IgD-negative memory B cell (primary cell): ENCODE results near the gene NRXN2. TPM values are rescaled to one million over a fixed set of nuclear protein-coding genes. Genes with fewer than 3 reads are reported as not detected.

Experiments
- H3K27ac Mint-ChIP-seq, 3 donors: one replicate each; pipeline ENCODE4 v1.8.0; 2020 to 2022; ENCODE audit warnings: mild to moderate bottlenecking in 3 of 3, mixed read lengths in 3 of 3, moderate library complexity in 1 of 3
- H3K27me3 Mint-ChIP-seq: one replicate; pipeline ENCODE4 v1.8.0; 2021; ENCODE audit warnings: mixed read lengths
- H3K36me3 Mint-ChIP-seq: one replicate; pipeline ENCODE4 v1.8.0; 2020; ENCODE audit warnings: mild to moderate bottlenecking, mixed read lengths
- H3K4me1 Mint-ChIP-seq, 3 donors: one replicate each; pipeline ENCODE4 v1.8.0; 2020 to 2022; ENCODE audit warnings: mixed read lengths in 3 of 3, mild to moderate bottlenecking in 1 of 3
- H3K4me3 Mint-ChIP-seq, 4 donors: one replicate each; pipeline ENCODE4 v1.8.0; 2020 to 2022; ENCODE audit warnings: mild to moderate bottlenecking in 4 of 4, mixed read lengths in 4 of 4, moderate library complexity in 3 of 4
- H3K9me3 Mint-ChIP-seq, 3 donors: one replicate each; pipeline ENCODE4 v1.8.0; 2020 to 2021; ENCODE audit warnings: mixed read lengths in 3 of 3, mild to moderate bottlenecking in 1 of 3
- polyA plus RNA-seq: library from polyadenylated mRNA; unstranded; fragments of 300-500 nt; fragmentation: Illumina TruSeq; gene quantifications from one replicate; pipeline ENCODE4 v1.2.3, GENCODE V29; 2021

The NRXN2 gene
- polyA plus RNA-seq, result not detected

DNA sequence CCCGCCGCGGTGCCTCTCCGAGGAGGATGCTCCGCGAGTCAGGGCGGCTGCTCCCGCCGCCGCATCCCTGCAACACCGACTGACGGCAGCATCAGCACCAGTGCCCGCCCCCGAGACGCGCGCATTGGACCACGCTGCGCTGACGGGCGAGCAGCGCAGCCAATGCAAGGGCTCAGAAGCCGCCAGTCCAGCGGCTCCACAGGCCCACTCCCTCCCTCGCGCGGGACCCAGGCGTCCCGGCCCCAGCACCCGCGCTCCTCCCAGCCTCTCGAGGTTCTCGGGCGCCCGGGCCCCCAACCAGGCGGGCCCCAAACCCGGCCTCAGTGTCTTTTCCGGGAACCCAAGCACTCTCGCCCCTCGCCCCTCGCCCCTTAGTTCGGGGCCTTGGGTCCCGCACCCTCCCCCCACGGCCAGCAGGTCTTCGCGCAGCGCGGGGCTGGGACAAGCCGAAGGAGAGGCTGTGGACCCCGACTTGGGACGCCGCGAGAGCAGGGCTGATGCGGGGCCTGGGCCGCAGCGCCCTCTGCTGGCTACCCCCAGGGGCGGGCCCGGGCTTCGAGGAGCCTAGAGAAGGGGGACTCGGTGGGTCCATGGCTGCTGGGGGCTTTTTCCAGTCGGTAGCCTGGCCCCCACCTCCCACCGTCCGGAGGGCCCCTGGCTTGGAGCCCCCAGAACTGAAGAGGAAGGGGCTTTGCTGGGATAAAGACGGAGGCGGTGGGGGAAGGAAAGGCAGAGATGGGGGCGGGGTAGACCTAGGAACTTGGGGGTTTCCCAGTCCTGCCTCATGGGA is at the start of gene NRXN2:
TSS of gene NRXN2 (minus strand) at position 81 of the 790 bp plus-strand sequence. CDS start 9,498 bp downstream, outside the sequence.
- H3K9me3 Mint-ChIP-seq, result no peaks in the 10 kb centered on the region
- peaks cover 24% of the 10 kb centered on the region for H3K27me3 Mint-ChIP-seq

GRCh38 chr11:64772303-64773018 is 49.5 kb upstream of the NRXN2 start:
- peak overlapping the region; percentile 89 to 96 (median 89) for H3K27ac Mint-ChIP-seq
- peak overlapping the region; percentile 61 to 85 (median 79) for H3K4me3 Mint-ChIP-seq
- no peaks in the 10 kb centered on the region for H3K27me3 Mint-ChIP-seq
- peaks cover 45 to 78% (median 62%) of the 10 kb centered on the region in 3 donors for H3K4me1 Mint-ChIP-seq
- H3K36me3 Mint-ChIP-seq, result peaks cover 14% of the 10 kb centered on the region
- no peaks in the 10 kb centered on the region for H3K9me3 Mint-ChIP-seq

More for the DNA sequence above, at the start of gene NRXN2:
- peaks cover 7 to 16% (median 15%) of the 10 kb centered on the region in 3 donors for H3K4me1 Mint-ChIP-seq
- peak within 1 kb of the TSS in 2 of 3 donors; percentile 32 to 61 for H3K27ac Mint-ChIP-seq
- H3K4me3 Mint-ChIP-seq, result peak within 1 kb of the TSS; percentile 63 to 79 (median 76)
- peaks cover 2% of the 10 kb centered on the region for H3K36me3 Mint-ChIP-seq

- Mint-ChIP-seq H3K27ac (peak overlapping the region; percentile 89 to 96 (median 89)), H3K4me1 (peaks cover 39 to 77% (median 60%) of the 10 kb centered on the region in 3 donors), H3K9me3 (no peaks in the 10 kb centered on the region), H3K4me3 (peak overlapping the region; percentile 61 to 85 (median 79)), H3K36me3 (peaks cover 14% of the 10 kb centered on the region), H3K27me3 (no peaks in the 10 kb centered on the region)
Measured at GRCh38 chr11:64771861-64772260, 48.9 kb upstream of the NRXN2 start.

- peak overlapping the region in 3 of 4 donors; percentile 32 to 61 (median 57) for H3K4me3 Mint-ChIP-seq
- no peaks in the 10 kb centered on the region for H3K9me3 Mint-ChIP-seq
- peaks cover 34 to 62% (median 50%) of the 10 kb centered on the region in 3 donors for H3K4me1 Mint-ChIP-seq
- H3K36me3 Mint-ChIP-seq, result peaks cover 14% of the 10 kb centered on the region
- H3K27ac Mint-ChIP-seq, result peak overlapping the region in 1 of 3 donors; percentile 89
- no peaks in the 10 kb centered on the region for H3K27me3 Mint-ChIP-seq
Measured at GRCh38 chr11:64770120-64770519, 47.1 kb upstream of the NRXN2 start.

DNA sequence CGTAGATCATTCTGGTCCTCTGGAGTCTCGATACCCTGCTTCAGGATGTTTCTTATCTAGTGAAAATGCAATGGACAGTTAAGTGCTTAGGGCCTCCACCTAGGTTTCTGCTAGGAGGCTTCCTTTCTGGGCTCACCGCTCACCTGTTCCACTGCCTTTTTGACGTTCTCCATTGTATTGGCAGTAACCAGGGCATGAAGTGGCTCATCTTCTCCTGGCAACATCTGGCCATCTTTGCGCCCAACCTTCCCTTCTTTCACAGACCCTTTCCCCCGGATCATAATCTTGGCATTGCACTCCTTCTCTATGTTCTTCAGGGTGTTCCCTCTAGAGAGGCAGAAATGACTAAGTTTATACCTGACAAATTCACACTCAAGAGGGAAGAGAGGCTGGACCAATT is 46.3 kb upstream of the NRXN2 start:
- peak overlapping the region; percentile 34 to 96 (median 89) for H3K27ac Mint-ChIP-seq
- H3K4me1 Mint-ChIP-seq, result peaks cover 41 to 64% (median 53%) of the 10 kb centered on the region in 3 donors
- H3K36me3 Mint-ChIP-seq, result peaks cover 18% of the 10 kb centered on the region
- no peaks in the 10 kb centered on the region for H3K27me3 Mint-ChIP-seq
- H3K9me3 Mint-ChIP-seq, result no peaks in the 10 kb centered on the region
- H3K4me3 Mint-ChIP-seq, result peak overlapping the region in 2 of 4 donors; percentile 66 to 75

- H3K4me3 Mint-ChIP-seq, result peak overlapping the region in 2 of 4 donors; percentile 23 to 75
- peaks cover 18% of the 10 kb centered on the region for H3K36me3 Mint-ChIP-seq
- H3K4me1 Mint-ChIP-seq, result peaks cover 42 to 63% (median 55%) of the 10 kb centered on the region in 3 donors
- H3K9me3 Mint-ChIP-seq, result no peaks in the 10 kb centered on the region
- no peaks in the 10 kb centered on the region for H3K27me3 Mint-ChIP-seq
- peak overlapping the region in 2 of 3 donors; percentile 89 to 95 for H3K27ac Mint-ChIP-seq
Measured at GRCh38 chr11:64768300-64768694, 45.3 kb upstream of the NRXN2 start.

DNA sequence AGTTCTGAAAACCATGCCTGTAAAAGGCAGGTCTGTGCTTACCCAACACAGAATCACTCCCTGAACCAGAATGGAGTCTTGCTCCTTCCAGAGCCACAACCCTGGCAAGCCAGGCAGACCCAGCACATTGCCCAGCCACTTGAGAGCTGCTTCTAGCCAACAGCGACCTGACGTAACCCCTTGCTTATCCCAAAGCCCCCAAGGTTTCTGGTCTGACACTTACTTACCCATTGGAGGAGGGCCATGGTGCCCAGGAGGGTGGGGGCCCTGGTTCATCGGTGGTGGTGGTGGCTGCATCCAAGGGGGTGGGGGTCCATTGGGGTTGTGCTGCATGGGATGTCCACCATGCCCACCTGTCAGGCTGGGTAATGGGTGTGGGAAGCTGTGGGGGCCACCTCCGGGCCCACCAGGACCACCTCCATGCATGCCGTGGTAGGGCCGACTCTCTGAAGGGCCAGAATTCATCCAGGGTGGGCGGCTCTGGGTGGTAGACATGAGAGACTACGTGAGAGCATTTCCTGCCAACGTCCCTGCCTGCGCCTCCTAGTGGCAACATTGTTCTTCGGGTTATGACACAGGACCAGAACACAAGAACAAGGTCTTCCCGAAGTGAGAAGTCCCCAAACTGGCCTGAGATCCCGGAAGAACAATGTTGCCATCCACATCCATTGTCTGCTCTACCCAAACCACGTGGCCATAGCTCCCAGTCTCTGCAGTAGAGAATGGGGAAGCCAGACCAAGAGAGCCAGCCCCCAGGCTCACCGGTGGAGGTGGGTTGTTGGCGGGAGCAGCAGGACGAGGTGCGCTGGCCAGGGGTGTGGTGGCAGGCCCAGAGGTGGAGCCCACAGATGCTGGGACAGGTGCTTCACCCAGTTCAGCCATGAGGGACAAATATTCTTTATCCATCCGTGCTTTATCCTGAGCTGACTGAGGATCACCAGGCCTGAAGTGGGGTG is 44.6 kb upstream of the NRXN2 start:
- Mint-ChIP-seq H3K36me3 (peaks cover 20% of the 10 kb centered on the region), H3K4me1 (peaks cover 46 to 62% (median 55%) of the 10 kb centered on the region in 3 donors), H3K9me3 (no peaks in the 10 kb centered on the region), H3K27ac (peak overlapping the region; percentile 89 to 95 (median 90)), H3K27me3 (no peaks in the 10 kb centered on the region), H3K4me3 (peak overlapping the region in 3 of 4 donors; percentile 32 to 86 (median 75))

DNA sequence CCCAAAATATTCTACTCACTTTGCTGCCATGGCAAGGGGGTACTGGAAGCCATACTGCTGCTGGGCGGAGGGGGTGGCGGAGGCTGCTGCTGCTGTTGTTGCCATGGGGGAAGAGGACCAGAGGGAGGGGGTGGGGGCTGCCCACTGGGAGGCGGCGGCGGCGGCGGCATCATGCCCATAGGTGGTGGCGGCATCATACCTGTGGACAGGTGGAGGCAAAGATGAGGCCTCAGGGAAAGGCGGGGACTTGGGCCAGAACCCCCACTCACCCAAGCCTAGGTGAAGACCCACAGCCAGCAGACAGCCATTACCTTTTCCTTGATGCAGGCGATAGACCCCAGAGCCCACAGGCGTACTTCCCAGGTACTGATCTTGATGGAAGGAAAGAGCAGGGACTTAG is 43.9 kb upstream of the NRXN2 start:
- H3K9me3 Mint-ChIP-seq, result no peaks in the 10 kb centered on the region
- peaks cover 46 to 63% (median 54%) of the 10 kb centered on the region in 3 donors for H3K4me1 Mint-ChIP-seq
- peaks cover 17% of the 10 kb centered on the region for H3K36me3 Mint-ChIP-seq
- peak overlapping the region in 2 of 3 donors; percentile 95 to 99 for H3K27ac Mint-ChIP-seq
- H3K27me3 Mint-ChIP-seq, result peaks cover 3% of the 10 kb centered on the region
- H3K4me3 Mint-ChIP-seq, result peak overlapping the region in 2 of 4 donors; percentile 75 to 86

DNA sequence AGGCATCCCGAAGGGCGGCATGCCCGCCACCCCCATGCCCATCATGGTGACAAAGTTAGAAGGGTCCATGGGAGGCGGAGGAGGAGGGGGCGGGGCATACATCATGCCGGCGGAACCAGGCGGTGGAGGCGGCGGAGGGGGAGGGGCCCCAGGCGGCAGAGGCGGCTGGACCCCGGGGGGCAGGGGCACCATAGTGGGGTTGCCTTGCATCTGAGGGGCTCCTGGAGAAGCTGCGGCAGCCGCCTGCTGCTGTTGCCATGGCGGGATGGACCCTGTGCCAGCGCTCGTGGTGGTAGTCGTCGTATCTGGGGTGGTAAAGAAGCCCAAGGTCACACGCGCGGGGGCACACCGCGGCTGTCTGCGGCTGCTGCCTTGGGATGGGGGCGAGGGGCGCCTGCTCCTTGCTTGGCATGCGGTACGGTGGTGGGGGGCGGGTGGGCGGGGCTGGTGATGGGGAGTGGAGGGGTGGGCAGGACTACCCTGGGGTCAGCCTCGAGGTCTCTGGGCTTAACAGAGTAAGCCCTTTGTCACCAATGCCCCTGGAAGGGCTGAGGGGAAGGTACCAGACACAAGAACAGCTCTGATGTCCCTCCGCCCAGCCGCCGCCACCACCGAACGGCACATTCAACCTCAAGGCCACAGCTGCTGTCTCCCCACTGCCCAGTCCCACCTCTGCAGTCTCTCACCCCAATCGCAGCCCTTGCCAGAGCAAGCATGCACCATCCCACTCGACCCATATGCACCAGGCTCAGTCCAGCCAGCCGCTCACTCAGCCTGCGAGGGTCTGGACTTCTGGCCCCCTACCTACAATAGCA is 43.1 kb upstream of the NRXN2 start:
- Mint-ChIP-seq H3K27ac (peak overlapping the region; percentile 89 to 99 (median 96)), H3K4me1 (peaks cover 45 to 59% (median 47%) of the 10 kb centered on the region in 3 donors), H3K36me3 (peaks cover 17% of the 10 kb centered on the region), H3K4me3 (peak overlapping the region in 3 of 4 donors; percentile 52 to 90 (median 65)), H3K9me3 (no peaks in the 10 kb centered on the region), H3K27me3 (peaks cover 3% of the 10 kb centered on the region)

DNA sequence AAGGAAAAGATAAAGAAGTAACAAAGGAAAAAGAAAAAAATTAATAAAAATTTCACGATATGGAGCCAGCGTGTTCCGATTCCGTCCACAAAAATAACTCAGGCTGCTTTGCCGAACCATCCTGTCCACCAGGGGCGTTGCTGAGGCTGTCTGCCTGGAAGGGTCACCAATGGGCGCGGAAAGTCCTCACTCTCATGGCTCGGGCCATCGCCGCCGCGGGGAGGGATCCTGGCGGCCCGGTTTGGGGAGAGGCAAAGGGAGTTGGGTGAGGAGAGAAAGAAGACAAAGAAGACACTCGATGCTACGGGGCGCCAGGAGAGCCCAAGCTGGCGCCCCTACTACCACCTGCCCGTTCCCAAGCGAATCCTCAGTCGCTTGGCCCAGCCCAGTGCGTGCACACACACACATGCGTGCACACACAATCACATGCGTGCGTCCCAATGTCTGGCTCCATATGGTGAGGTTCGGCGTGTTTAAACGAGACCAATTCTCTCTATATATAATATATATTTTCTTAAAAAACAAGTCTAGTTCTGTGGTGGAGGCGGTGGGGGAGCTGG is 42.4 kb upstream of the NRXN2 start:
- H3K27ac Mint-ChIP-seq, result peak overlapping the region; percentile 95 to 99 (median 96)
- H3K9me3 Mint-ChIP-seq, result no peaks in the 10 kb centered on the region
- H3K4me1 Mint-ChIP-seq, result peaks cover 45 to 58% (median 50%) of the 10 kb centered on the region in 3 donors
- peaks cover 3% of the 10 kb centered on the region for H3K27me3 Mint-ChIP-seq
- peak overlapping the region in 3 of 4 donors; percentile 89 to 93 (median 90) for H3K4me3 Mint-ChIP-seq
- H3K36me3 Mint-ChIP-seq, result peaks cover 17% of the 10 kb centered on the region

DNA sequence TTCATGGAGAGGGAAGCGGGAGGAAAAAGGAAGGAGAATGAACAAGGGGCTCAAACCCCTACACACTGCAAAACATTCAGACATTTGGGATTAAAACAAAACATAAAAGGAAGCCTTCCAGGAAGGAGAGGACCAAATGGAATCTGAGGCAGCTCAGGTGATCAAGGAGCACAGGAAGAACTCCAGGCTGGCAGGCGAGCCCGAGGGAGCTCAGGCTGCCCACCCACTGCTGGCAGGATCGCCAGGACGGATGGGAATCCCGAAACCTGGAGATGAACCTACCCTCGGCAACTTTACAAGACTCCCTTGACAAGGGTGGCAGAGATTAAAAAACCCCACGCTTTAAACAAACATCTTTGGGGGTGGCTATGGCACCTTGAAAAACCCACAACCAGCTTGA is 41.8 kb upstream of the NRXN2 start:
- peaks cover 3% of the 10 kb centered on the region for H3K27me3 Mint-ChIP-seq
- H3K9me3 Mint-ChIP-seq, result no peaks in the 10 kb centered on the region
- H3K36me3 Mint-ChIP-seq, result peaks cover 15% of the 10 kb centered on the region
- peak overlapping the region; percentile 95 to 99 (median 96) for H3K27ac Mint-ChIP-seq
- H3K4me1 Mint-ChIP-seq, result peaks cover 45 to 62% (median 54%) of the 10 kb centered on the region in 3 donors
- peak overlapping the region; percentile 68 to 93 (median 90) for H3K4me3 Mint-ChIP-seq

GRCh38 chr11:64764040-64764611 is 41.1 kb upstream of the NRXN2 start:
- H3K9me3 Mint-ChIP-seq, result no peaks in the 10 kb centered on the region
- peak overlapping the region; percentile 68 to 93 (median 90) for H3K4me3 Mint-ChIP-seq
- H3K36me3 Mint-ChIP-seq, result peaks cover 11% of the 10 kb centered on the region
- peaks cover 3% of the 10 kb centered on the region for H3K27me3 Mint-ChIP-seq
- peak overlapping the region; percentile 95 to 99 (median 96) for H3K27ac Mint-ChIP-seq
- peaks cover 45 to 62% (median 49%) of the 10 kb centered on the region in 3 donors for H3K4me1 Mint-ChIP-seq
